ENCODE measurements around the gene RTTN. TPM values are rescaled to one million over a fixed set of nuclear protein-coding genes. Genes with fewer than 3 reads are reported as not detected.

Gene RTTN
- total and polyA plus RNA-seq, 2 of the 13 experiments (the other 11 are each of a cell fraction or from before 2014, with no cell fraction given), result 5.4 to 18.7 TPM

GRCh38 chr18:70205421-70206397 is at the start of gene RTTN (continued):
- TF ChIP-seq DBP (CRISPR knock-in tag; IDR thresholded peaks at IDR 0.05; ENCODE audit: not compliant biosample characterization), result no peak
- peak; percentile 89 for TF ChIP-seq PBX2 (CRISPR knock-in tag; IDR thresholded peaks at IDR 0.05)
- no peak for TF ChIP-seq SRSF4 (IDR thresholded peaks at IDR 0.05; ENCODE audit: low read depth, low read length, poor library complexity, severe bottlenecking)
- no peak for TF ChIP-seq ZNF496 (CRISPR knock-in tag; IDR thresholded peaks at IDR 0.05; ENCODE audit: insufficient replicate concordance)
- no peak; the same call in 1 of the 2 replicates for TF ChIP-seq ZZZ3 (CRISPR knock-in tag; IDR thresholded peaks at IDR 0.05; ENCODE audit: borderline replicate concordance)
- TF ChIP-seq ZMAT3 (CRISPR knock-in tag; conservative IDR thresholded peaks at IDR 0.05), result peak; percentile 62; the same call in 1 of the 2 replicates
- peak; percentile 94 for TF ChIP-seq ZFP91 (CRISPR knock-in tag; IDR thresholded peaks at IDR 0.05; ENCODE audit: borderline replicate concordance)
- TF ChIP-seq, protein P1, sequence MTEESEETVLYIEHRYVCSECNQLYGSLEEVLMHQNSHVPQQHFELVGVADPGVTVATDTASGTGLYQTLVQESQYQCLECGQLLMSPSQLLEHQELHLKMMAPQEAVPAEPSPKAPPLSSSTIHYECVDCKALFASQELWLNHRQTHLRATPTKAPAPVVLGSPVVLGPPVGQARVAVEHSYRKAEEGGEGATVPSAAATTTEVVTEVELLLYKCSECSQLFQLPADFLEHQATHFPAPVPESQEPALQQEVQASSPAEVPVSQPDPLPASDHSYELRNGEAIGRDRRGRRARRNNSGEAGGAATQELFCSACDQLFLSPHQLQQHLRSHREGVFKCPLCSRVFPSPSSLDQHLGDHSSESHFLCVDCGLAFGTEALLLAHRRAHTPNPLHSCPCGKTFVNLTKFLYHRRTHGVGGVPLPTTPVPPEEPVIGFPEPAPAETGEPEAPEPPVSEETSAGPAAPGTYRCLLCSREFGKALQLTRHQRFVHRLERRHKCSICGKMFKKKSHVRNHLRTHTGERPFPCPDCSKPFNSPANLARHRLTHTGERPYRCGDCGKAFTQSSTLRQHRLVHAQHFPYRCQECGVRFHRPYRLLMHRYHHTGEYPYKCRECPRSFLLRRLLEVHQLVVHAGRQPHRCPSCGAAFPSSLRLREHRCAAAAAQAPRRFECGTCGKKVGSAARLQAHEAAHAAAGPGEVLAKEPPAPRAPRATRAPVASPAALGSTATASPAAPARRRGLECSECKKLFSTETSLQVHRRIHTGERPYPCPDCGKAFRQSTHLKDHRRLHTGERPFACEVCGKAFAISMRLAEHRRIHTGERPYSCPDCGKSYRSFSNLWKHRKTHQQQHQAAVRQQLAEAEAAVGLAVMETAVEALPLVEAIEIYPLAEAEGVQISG (CRISPR knock-in tag; IDR thresholded peaks at IDR 0.05), result peak; percentile 94
- TF ChIP-seq JUND (CRISPR knock-in tag; IDR thresholded peaks at IDR 0.05), result no peak
- TF ChIP-seq, protein P2, sequence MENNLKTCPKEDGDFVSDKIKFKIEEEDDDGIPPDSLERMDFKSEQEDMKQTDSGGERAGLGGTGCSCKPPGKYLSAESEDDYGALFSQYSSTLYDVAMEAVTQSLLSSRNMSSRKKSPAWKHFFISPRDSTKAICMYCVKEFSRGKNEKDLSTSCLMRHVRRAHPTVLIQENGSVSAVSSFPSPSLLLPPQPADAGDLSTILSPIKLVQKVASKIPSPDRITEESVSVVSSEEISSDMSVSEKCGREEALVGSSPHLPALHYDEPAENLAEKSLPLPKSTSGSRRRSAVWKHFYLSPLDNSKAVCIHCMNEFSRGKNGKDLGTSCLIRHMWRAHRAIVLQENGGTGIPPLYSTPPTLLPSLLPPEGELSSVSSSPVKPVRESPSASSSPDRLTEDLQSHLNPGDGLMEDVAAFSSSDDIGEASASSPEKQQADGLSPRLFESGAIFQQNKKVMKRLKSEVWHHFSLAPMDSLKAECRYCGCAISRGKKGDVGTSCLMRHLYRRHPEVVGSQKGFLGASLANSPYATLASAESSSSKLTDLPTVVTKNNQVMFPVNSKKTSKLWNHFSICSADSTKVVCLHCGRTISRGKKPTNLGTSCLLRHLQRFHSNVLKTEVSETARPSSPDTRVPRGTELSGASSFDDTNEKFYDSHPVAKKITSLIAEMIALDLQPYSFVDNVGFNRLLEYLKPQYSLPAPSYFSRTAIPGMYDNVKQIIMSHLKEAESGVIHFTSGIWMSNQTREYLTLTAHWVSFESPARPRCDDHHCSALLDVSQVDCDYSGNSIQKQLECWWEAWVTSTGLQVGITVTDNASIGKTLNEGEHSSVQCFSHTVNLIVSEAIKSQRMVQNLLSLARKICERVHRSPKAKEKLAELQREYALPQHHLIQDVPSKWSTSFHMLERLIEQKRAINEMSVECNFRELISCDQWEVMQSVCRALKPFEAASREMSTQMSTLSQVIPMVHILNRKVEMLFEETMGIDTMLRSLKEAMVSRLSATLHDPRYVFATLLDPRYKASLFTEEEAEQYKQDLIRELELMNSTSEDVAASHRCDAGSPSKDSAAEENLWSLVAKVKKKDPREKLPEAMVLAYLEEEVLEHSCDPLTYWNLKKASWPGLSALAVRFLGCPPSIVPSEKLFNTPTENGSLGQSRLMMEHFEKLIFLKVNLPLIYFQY (CRISPR knock-in tag; IDR thresholded peaks at IDR 0.05; ENCODE audit: borderline replicate concordance), result peak; percentile 71; the same call in 1 of the 2 replicates
- TF ChIP-seq GATAD1 (CRISPR knock-in tag; IDR thresholded peaks at IDR 0.05), result peak; percentile 99
- TF ChIP-seq WIZ (CRISPR knock-in tag; IDR thresholded peaks at IDR 0.05), result peak; percentile 70; the same call in 1 of the 2 replicates
- peak; percentile 78; the same call in 1 of the 2 replicates for TF ChIP-seq TBX2 (CRISPR knock-in tag; IDR thresholded peaks at IDR 0.05; ENCODE audit: borderline replicate concordance)
- TF ChIP-seq, protein P3, sequence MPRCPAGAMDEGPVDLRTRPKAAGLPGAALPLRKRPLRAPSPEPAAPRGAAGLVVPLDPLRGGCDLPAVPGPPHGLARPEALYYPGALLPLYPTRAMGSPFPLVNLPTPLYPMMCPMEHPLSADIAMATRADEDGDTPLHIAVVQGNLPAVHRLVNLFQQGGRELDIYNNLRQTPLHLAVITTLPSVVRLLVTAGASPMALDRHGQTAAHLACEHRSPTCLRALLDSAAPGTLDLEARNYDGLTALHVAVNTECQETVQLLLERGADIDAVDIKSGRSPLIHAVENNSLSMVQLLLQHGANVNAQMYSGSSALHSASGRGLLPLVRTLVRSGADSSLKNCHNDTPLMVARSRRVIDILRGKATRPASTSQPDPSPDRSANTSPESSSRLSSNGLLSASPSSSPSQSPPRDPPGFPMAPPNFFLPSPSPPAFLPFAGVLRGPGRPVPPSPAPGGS (CRISPR knock-in tag; IDR thresholded peaks at IDR 0.05), result peak; percentile 89; the same call in 1 of the 2 replicates
